Measurements from ENCODE around the gene ERN1. TPM values are rescaled to one million over a fixed set of nuclear protein-coding genes. Genes with fewer than 3 reads are reported as not detected.

The ERN1 gene
- total and polyA plus RNA-seq, 2 of the 13 experiments (the other 11 are each of a cell fraction or from before 2014, with no cell fraction given): 6.0 to 12.7 TPM

- intact Hi-C loops (cut with micrococcal nuclease; ENCODE audit: unreplicated experiment): no loop called here
- ChIA-PET POLR2A (no interaction called here), CTCF (ENCODE audit: low intra/inter-chr PET ratio, low total read pairs) (no interaction called here)
- H3K9ac ChIP-seq (ENCODE audit: insufficient read depth, low read depth, low read length): no peak overlapping the region
- ATAC-seq (no peak), FAIRE-seq (no peak), DNase-seq (ENCODE audit: low spot score) (no peak)
- no peaks in the 10 kb centered on the region for H3K4me1 ChIP-seq (ENCODE audit: insufficient read depth, low read length)
- BruUV-seq (replicated peaks): no TSS peak
- TF ChIP-seq EZH2 (conservative IDR thresholded peaks at IDR 0.05; ENCODE audit: low read depth, low read length) (no peak), JARID2 (CRISPR knock-in tag; IDR thresholded peaks at IDR 0.05; ENCODE audit: insufficient replicate concordance) (no peak), SIN3B (IDR thresholded peaks at IDR 0.05; ENCODE audit: low read length) (no peak), KDM6A (CRISPR knock-in tag; IDR thresholded peaks at IDR 0.05; ENCODE audit: low read depth) (no peak), TCF7 (IDR thresholded peaks at IDR 0.05; ENCODE audit: low read depth) (no peak), RCOR2 (CRISPR knock-in tag; IDR thresholded peaks at IDR 0.05) (no peak), CSRNP1 (CRISPR knock-in tag; IDR thresholded peaks at IDR 0.05) (no peak), ZNF781 (CRISPR knock-in tag; IDR thresholded peaks at IDR 0.05; ENCODE audit: borderline replicate concordance, not compliant biosample characterization) (no peak), TFDP2 (CRISPR knock-in tag; IDR thresholded peaks at IDR 0.05) (no peak), NR1H2 (CRISPR knock-in tag; IDR thresholded peaks at IDR 0.05; ENCODE audit: borderline replicate concordance, low read depth) (no peak), ZNF576 (CRISPR knock-in tag; IDR thresholded peaks at IDR 0.05) (no peak)
- H3K27me3 ChIP-seq (ENCODE audit: control insufficient read depth in 1 of 2, insufficient read depth in 2 of 2, low read length in 2 of 2): no peaks in the 10 kb centered on the region
- no peak overlapping the region for H3K4me3 ChIP-seq (replicated peaks in 1 of 3; ENCODE audit: insufficient read depth in 1 of 3, low read depth in 2 of 3, low read length in 3 of 3)
- no peak overlapping the region for H2AFZ ChIP-seq (ENCODE audit: low read length)
- WGBS (ENCODE audit: low lambda C conversion rate): 87% methylated on average over 3 of the region's 3 CpGs
- peaks cover 8% of the 10 kb centered on the region for H3K9me3 ChIP-seq (ENCODE audit: low read length)
- H3K36me3 ChIP-seq (replicated peaks in 1 of 2; ENCODE audit: control insufficient read depth in 1 of 2, insufficient read depth in 2 of 2, low read length in 2 of 2): peaks cover 27 to 88% of the 10 kb centered on the region in 2 experiments
- no peaks in the 10 kb centered on the region for H4K20me1 ChIP-seq (ENCODE audit: insufficient read depth, low read length)
- H3K4me2 ChIP-seq (ENCODE audit: low read depth, low read length): no peak overlapping the region
- in situ Hi-C loops (cut with HindIII; ENCODE audit: extremely low pct_ligation_motif_present, low pct_unique_long_range_greater_than_20kb): loop anchor here (10.0 kb wide), 1 partner anchor 217 kb away; no protein-coding TSS in a partner anchor
- no peaks in the 10 kb centered on the region for H3K79me2 ChIP-seq (ENCODE audit: insufficient read depth, low read length)
- H3K27ac ChIP-seq (ENCODE audit: extremely low read length, insufficient read depth, low read length): no peak overlapping the region
Measured at GRCh38 chr17:64067657-64068056, 62.3 kb downstream of the ERN1 start.

Data from HepG2 (cell line).